CMK (cell line): Measurements from ENCODE around the gene RAPSN.
A peak's percentile ranks its signal among the peaks of the same experiment; 100 is the strongest.

Source experiments
- DNase-seq: peaks from one replicate; pipeline ENCODE4 v3.0.0-alpha.2; 2010; ENCODE audit warnings: low read depth

The RAPSN gene

GRCh38 chr11:47407746-47408590 lies 41.0 kb downstream of the RAPSN start, which contains the start of gene SLC39A13:
TSS of gene SLC39A13 (plus strand) at chr11:47408590. CDS start at chr11:47410095, 1,505 bp downstream.
- peak; percentile 89 for DNase-seq

GRCh38 chr11:47406896-47407745 lies 41.8 kb downstream of the RAPSN start:
- no peak for DNase-seq

- DNase-seq: no peak
These were observed 45.4 kb downstream of the RAPSN start for GRCh38 chr11:47403571-47403970.

- no peak for DNase-seq
These were observed 45.8 kb downstream of the RAPSN start for GRCh38 chr11:47403135-47403534.

GRCh38 chr11:47400768-47401279 lies 48.1 kb downstream of the RAPSN start:
- DNase-seq: no peak

GRCh38 chr11:47399860-47400767 lies 48.8 kb downstream of the RAPSN start:
- no peak for DNase-seq

GRCh38 chr11:47398551-47398950 lies 50.4 kb downstream of the RAPSN start:
- no peak for DNase-seq

- no peak for DNase-seq
These were observed 50.9 kb downstream of the RAPSN start for GRCh38 chr11:47398011-47398410.

- DNase-seq: no peak
These were observed 53.0 kb downstream of the RAPSN start for GRCh38 chr11:47396049-47396320.

GRCh38 chr11:47395223-47396048 lies 53.5 kb downstream of the RAPSN start:
- DNase-seq: no peak

GRCh38 chr11:47394322-47395222 lies 54.4 kb downstream of the RAPSN start:
- no peak for DNase-seq

GRCh38 chr11:47394050-47394321 lies 55.0 kb downstream of the RAPSN start:
- no peak for DNase-seq

GRCh38 chr11:47393163-47394049 lies 55.5 kb downstream of the RAPSN start:
- DNase-seq: no peak

- no peak for DNase-seq
These were observed 56.3 kb downstream of the RAPSN start for GRCh38 chr11:47392546-47393162.

GRCh38 chr11:47391711-47392432 lies 57.1 kb downstream of the RAPSN start:
- DNase-seq: no peak

- no peak for DNase-seq
These were observed 57.8 kb downstream of the RAPSN start for GRCh38 chr11:47391077-47391583.

- no peak for DNase-seq
These were observed 58.5 kb downstream of the RAPSN start for GRCh38 chr11:47390422-47390760.
